HG03064 (cell line): Measurements from ENCODE around the gene PTGR3.

Source experiments
- ATAC-seq: cut with Tn5 transposase; IDR thresholded peaks from one replicate; pipeline ENCODE4 v1.9.1; 2021; ENCODE audit warnings: low read depth; ENCODE audit not compliant: unreplicated experiment

PTGR3 gene

DNA sequence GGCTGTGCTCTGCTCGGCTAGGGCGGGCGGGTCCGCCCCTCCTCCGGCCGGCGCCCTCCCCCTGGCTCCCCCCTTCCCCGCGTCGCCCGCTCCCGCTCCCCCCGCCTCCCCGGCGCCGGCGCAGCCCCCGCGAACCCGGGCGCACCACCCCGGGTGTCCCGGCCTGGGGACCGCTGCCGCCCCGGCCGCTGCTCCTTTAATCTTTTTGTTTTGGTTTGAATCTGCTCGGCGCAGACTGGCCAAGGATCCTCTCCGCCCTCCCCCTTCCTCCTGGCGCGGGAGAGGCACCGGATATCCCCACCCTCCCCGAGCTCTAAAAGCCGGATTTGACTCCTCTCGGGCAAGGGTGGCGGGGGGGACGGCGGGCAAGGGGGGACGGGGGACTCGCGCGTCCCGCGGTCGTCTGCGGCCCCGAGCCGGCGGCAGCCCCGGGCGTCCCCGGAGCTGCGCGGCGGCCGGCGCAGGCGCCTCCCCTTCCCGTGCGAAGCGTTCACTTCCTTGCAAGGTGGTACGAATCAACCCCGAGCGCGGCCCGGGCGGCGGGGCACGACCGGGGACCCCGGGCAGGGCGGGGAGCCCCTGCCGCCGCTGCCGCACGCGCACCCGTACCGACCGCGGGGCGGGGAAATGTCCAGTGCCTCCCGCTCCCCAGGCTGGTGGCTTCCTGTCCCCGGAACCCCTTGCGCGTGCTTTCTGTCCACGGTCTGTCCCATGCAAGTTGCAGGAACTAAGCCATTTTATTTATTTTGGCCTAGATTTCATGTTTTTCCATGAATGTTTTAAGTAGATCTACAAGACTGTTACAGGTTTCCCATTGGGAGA lies at the start of gene PTGR3:
TSS of gene PTGR3 (minus strand) at position 11 of the 822 bp plus-strand sequence. CDS start 81 bp downstream, outside the sequence.
- ATAC-seq = peak; percentile 37

GRCh38 chr18:75257605-75258004 lies 48.7 kb upstream of the PTGR3 start:
- no peak for ATAC-seq

- no peak for ATAC-seq
Observed at GRCh38 chr18:75256376-75256775, 47.4 kb upstream of the PTGR3 start.

GRCh38 chr18:75255094-75255493 lies 46.2 kb upstream of the PTGR3 start:
- no peak for ATAC-seq

GRCh38 chr18:75253784-75254183 lies 44.8 kb upstream of the PTGR3 start:
- ATAC-seq = no peak

DNA sequence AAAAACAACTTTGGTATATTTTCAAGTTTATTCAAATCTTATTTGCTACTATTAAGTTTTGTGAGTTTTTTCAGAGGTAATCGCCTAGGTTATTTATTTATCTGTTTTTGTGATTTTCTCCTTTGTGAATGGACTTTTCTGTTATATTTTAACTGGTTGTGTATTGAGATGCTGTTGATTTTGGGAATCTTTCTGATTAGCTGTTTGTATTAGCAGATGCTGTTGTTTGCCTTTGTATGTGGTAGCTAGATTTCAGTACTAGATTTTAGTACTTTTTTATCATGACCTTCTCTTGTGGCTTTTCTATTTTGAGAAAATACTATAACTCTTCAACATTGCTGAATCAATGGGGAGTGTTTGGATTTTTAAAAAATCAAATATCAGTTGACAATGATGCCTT lies 44.1 kb upstream of the PTGR3 start:
- no peak for ATAC-seq

- ATAC-seq = no peak
Observed at GRCh38 chr18:75252136-75252535, 43.2 kb upstream of the PTGR3 start.

DNA sequence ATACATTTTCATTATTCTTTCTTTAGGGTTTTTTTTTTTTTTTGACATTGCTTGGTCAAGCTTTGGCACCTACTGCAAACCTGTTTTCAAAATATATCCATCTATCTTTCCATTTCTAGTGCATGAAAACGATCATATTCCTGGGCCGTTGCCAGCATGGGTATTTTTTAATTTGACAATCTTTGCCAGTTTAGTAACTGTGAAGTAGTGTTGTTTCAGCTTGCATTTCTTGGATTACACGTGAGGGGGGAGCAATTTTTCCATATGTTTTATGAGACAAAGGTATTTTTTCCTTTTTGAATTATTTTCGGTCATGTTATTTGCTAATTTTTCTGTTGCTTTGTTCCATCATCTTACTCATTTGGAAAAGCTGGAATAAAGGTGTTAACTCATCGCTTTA lies 42.5 kb upstream of the PTGR3 start:
- ATAC-seq = no peak

GRCh38 chr18:75250471-75250821 lies 41.5 kb upstream of the PTGR3 start:
- ATAC-seq = no peak

DNA sequence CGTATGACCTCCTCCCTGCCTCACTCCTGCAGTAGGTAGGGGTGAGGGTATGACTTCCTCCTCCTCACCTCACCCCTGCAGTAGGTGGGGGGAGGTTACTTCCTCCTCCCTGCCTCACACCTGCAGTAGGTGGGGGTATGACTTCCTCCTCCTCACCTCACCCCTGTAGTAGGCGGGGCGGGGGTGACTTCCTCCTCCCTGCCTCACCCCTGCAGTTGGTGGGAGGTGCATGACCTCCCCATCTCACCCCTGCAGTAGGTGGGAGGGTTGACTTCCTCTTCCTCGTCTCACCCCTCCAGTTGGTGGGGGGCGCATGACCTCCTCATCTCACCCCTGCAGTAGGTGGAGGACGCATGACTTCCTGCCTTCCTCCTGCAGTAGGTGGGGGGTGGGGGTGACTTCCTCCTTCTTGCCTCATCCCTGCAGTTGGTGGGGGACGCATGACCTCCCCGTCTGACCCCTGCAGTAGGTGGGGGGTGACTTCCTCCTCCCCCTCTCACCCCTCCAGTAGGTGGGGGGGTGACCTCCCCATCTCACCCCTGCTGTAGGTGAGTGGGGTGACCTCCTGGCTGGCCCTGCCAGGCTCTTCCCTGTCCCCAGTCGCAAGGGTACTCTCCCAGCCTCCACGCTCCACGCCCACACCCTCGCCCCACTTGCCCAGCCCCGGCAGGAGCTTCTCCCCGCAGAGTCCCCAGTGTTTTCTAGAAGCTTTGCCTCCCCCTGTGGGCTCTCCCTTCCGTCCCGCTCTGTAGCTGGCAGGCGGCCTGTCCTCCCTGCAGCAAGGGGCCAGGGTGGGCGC lies 40.9 kb upstream of the PTGR3 start:
- ATAC-seq = no peak

DNA sequence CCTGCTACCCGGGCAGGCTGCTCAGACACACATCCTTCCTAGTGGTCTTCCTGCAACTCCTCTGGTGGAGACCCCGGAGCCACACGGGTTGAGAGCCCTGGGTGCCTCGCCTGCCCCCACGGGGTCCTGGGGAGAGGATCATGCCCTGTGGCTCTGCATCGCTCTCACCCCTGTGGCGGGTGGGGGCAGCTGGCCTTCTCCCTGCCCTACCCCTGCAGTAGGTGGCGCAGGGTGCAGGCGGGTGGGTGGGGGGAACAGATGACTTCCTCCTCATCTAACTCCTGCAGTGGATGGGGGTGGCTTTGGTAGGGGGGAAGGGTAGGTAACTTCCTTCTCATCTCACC lies 40.2 kb upstream of the PTGR3 start:
- no peak for ATAC-seq

DNA sequence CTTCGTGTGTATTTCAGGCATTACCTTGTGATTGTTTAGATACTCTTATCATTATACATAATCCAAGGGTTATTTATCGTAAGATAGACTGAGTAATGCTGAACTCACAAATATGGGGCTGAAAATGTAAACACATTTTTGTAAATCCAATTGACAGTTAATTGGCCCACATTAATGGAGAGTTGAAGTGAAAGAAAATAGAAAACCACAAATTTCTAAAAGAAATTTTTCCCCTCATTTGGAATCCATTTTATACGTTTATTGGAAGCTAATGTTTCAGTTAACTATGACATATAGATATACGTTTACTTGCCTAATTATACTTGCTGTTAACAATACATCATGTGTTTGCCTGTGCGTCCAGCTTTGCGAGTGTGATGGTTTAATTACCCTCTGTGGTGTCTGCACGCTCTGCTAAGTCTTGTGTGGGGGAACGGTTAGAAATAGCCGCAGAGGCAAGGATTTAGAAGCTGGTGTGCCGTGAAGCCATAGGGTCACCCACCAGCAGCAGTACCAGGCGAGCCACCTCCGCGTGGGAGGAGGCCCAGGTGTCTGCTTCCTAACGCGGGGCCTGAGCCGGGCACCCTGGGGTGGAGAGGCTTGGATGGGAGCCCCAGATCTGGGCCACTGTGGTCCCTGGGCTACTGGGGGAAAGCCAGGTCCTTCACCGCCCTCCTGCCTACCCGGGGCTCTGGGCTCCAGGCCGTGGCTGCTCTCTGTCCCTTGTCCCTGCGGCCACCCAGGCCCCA lies 39.7 kb upstream of the PTGR3 start:
- no peak for ATAC-seq

DNA sequence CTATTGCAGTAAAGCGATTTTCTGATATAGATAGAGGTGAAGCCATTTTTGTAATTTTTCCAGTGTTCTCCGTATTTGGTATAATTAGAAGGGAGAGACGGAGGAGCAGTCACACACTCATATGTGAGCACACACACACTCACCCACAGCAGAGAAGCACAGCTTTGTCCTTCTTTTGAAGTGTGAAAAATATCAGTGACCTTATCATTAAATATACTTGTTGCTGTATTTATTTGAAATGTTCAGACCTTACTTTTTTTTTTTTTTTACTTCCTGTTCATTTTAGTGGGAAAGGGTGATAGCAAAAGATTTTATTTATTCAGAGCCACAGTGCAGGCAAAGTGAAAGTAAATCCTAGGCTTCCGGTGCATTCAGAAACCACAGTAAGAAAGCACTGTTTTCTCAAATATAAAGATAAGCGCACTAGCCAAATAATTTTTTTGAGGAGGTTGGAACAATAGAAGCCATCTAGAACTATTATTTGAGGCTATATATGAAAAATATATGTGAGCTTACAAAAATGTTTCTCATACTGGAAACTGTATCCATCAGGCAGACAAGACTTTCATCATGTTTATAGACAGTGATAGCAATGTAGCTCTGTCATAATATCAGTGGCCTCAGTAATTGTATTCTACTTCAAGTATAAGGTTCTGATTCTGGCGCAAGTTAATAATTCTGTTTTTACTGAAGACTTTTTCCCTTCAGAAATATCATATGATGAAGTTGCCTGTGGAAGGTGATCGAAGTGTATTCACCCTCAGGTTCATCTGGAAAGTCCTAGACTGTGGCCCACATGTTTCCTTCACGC lies 38.9 kb upstream of the PTGR3 start:
- peak; percentile 59 for ATAC-seq

DNA sequence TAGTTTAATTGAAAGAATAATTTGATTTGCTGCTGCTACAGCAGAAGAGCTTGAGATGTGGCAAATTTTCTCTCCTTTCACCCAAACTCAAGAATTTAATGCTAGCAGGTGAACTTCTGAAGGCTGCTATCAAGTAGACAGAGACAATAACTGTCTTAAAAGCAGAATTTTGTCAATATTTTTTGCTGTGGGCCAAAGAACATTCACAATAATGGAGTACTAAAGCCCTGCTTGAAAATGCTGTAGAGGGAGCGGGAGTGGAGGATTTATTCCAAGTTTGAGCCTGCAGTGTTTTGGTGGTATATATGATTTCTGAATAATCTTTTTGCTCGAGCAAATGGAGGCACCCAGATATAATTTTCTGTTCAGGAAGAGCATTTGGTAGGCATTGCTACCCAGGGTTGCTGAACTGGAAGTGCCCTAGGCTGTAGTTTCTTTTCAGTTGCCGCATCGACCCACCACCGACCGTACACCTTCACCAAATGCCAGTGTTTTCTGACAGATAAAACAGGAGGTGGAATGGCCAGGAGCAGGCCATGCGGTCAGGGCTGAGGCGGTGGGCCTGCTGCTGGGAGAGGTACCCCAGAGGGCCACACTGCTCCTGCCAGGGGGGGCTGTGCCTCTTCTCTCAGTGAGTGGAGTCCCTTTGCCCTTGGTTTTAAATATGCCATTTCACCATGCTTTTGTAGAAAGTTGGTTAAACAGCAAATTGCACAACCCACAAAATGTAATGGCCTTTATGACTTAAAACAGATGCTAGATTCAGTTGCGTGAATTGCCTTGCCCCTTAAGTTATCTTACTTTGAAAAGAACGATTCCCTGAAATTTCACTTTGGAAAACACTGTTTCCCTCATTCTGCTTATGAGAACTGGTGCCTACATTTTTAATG lies 38.0 kb upstream of the PTGR3 start:
- no peak for ATAC-seq

DNA sequence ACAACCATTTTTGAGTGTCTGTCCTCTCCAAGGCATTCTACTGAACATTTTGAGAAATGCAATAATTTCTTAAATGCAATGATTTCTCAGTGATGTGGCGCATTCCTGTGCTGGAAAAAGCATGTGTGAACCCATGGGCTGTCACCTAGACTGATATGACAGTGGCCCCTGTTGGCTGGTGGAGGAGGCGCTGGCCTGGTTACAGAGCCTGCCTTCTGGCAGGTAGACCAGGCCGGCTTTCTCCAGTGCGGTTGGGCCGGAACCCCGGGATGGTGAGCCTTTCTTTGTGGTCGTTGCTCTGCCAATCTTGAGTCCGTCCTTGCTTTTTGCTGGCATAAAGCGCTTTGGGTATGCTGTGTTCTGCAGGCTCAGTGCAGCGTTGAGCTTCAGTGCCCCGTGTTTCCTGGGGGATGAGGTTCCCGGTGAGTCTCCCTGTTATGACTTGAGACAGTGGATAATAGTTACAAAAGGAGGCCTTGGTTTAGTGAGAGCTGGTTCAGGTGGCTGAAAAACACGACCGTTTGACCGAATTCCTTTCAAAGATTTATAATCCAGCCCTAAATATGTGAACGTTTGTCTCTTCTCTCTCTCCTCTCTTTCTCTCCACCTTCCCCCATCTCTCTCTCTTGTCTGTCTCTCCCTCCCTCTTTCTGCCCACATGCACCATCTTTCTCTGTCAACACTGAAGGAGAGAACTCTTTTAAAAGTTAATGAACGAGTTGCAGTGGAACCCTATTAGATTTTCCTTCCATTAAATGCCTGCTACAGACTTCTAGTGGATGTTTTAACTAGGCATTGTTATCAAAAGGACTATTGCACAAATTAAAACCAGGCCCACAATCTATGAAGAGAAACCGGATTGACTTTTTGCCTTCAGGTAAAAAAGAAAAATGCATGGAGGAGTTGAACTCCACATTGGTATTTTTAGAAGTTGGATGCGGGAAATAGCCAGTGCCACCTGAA lies 35.7 kb upstream of the PTGR3 start:
- no peak for ATAC-seq

DNA sequence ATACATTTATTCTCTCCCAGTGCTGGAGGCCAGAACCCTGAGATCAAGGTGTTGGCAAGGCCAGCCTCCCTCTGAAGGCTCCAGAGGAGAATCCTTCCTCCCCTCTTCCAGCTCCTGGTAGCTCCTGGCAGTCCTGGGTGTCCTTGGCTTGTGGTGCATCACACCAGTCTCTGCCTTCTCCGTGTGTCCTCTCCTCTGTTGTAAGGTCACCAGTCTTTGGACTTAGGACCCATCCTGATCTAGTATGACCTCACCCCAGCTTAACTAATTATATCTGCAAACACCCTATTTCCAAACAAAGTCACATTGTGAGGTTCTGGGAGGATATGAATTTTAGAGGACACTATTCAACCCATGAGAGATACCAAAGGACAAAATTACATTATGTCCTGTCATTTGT lies 32.8 kb upstream of the PTGR3 start:
- ATAC-seq = no peak

- no peak for ATAC-seq
Observed at GRCh38 chr18:75240433-75240832, 31.5 kb upstream of the PTGR3 start.

GRCh38 chr18:75238786-75239185 lies 29.8 kb upstream of the PTGR3 start:
- ATAC-seq = no peak
